GM23248 (cell line): ENCODE data around the gene OR4M1. TPM values are rescaled to one million over a fixed set of nuclear protein-coding genes. Genes with fewer than 3 reads are reported as not detected.
"Not testable (repeated sequence)": the region's sequence is repeated elsewhere in the genome, so short reads cannot be mapped to it uniquely, and the experiment has no call there.

Source experiments
- DNase-seq: peaks from one replicate; pipeline ENCODE4 v3.0.0-alpha.2; 2015
- H2AFZ ChIP-seq: fragments of 200-600 bp; sonication (generic); 2 replicates; pipeline ENCODE4 v1.6.1; 2016; ENCODE audit warnings: antibody characterized with exemption
- H3F3A ChIP-seq: fragments of 200-600 bp; sonication (generic); 2 replicates; pipeline ENCODE4 v1.6.1; 2016; ENCODE audit warnings: mild to moderate bottlenecking, antibody characterized with exemption, mixed run types; ENCODE audit not compliant: insufficient read depth
- H3K27ac ChIP-seq: fragments of 200-600 bp; sonication (generic); 2 replicates; pipeline ENCODE4 v1.5.1; 2016; ENCODE audit warnings: mild to moderate bottlenecking
- H3K27me3 ChIP-seq: fragments of 200-600 bp; sonication (generic); replicated peaks from 2 replicates; pipeline ENCODE4 v1.6.1; 2016; ENCODE audit warnings: mild to moderate bottlenecking; ENCODE audit not compliant: insufficient read depth
- H3K36me3 ChIP-seq: fragments of 200-600 bp; sonication (generic); 2 replicates; pipeline ENCODE4 v1.6.1; 2016; ENCODE audit warnings: low read depth, mild to moderate bottlenecking
- H3K4me1 ChIP-seq: fragments of 200-600 bp; sonication (generic); 2 replicates; pipeline ENCODE4 v1.6.1; 2016; ENCODE audit warnings: mild to moderate bottlenecking; ENCODE audit not compliant: insufficient read depth
- H3K4me2 ChIP-seq: fragments of 200-600 bp; sonication (generic); one replicate; pipeline ENCODE4 v1.6.1; 2016; ENCODE audit warnings: mild to moderate bottlenecking; ENCODE audit not compliant: unreplicated experiment
- H3K4me3 ChIP-seq: fragments of 200-600 bp; sonication (generic); 2 replicates; pipeline ENCODE4 v1.5.1; 2016; ENCODE audit warnings: mild to moderate bottlenecking
- H3K79me2 ChIP-seq: fragments of 200-600 bp; sonication (generic); 2 replicates; pipeline ENCODE4 v1.6.1; 2016; ENCODE audit warnings: mild to moderate bottlenecking; ENCODE audit not compliant: insufficient read depth
- H3K9ac ChIP-seq: fragments of 200-600 bp; sonication (generic); 2 replicates; pipeline ENCODE4 v1.6.1; 2016; ENCODE audit warnings: mild to moderate bottlenecking
- H3K9me2 ChIP-seq: fragments of 200-600 bp; sonication (generic); 2 replicates; pipeline ENCODE4 v1.6.1; 2016; ENCODE audit warnings: mixed run types, mild to moderate bottlenecking, moderate library complexity; ENCODE audit not compliant: insufficient read depth
- H3K9me3 ChIP-seq: fragments of 200-600 bp; sonication (generic); one replicate; pipeline ENCODE4 v1.6.1; 2017; ENCODE audit warnings: low read depth
- H4K20me1 ChIP-seq: fragments of 200-600 bp; sonication (generic); 2 replicates; pipeline ENCODE4 v1.6.0; 2016; ENCODE audit not compliant: insufficient read depth
- EZH2 ChIP-seq: fragments of 200-600 bp; sonication (generic); IDR thresholded peaks from 2 replicates; pipeline ENCODE4 v1.6.1; 2018; ENCODE audit warnings: antibody characterized with exemption, mild to moderate bottlenecking; ENCODE audit not compliant: insufficient read depth, poor library complexity, severe bottlenecking
- EZH2phosphoT487 ChIP-seq: fragments of 200-600 bp; sonication (generic); IDR thresholded peaks from 2 replicates; pipeline ENCODE4 v1.6.1; 2018; ENCODE audit warnings: antibody characterized with exemption, moderate library complexity, mild to moderate bottlenecking, low read depth; ENCODE audit not compliant: insufficient read depth
- WGBS, 2 experiments: methylation state at CpG; one replicate each; pipeline ENCODE4 v1.1.6; 2015 to 2017; ENCODE audit warnings: low lambda C conversion rate in 2 of 2, low coverage in 1 of 2; ENCODE audit errors: missing lambda C conversion rate in 2 of 2; 5-methylcytosine and 5-hydroxymethylcytosine counted together
- in situ Hi-C: fragments of 300-500 bp; cut with MboI; formaldehyde crosslinking; loops from 2 replicates; pipeline ENCODE4 v1.15.0; 2020
- polyA plus RNA-seq: library from polyadenylated mRNA; unstranded; fragments of >200 nt; fragmentation: Nextera tagmentation; extraction: Ambion mirVana; gene quantifications from 2 replicates; pipeline ENCODE4 v1.2.1, GENCODE V29; 2016
- total RNA-seq: library from RNA; depleted of rRNA; stranded (reverse); fragments of >200 nt; shearing (Covaris generic); gene quantifications from 2 replicates; pipeline ENCODE4 v1.2.3, GENCODE V29; 2014

Gene OR4M1
- total and polyA plus RNA-seq, 2 experiments from 2014 or later: not detected

- H3K36me3 ChIP-seq, H3K9me3 ChIP-seq, H3K27ac ChIP-seq, DNase-seq, H3K4me2 ChIP-seq, H3K4me1 ChIP-seq, H3K4me3 ChIP-seq, H3K9ac ChIP-seq, in situ Hi-C loops, H3F3A ChIP-seq, H3K9me2 ChIP-seq, H4K20me1 ChIP-seq, H3K27me3 ChIP-seq, H3K79me2 ChIP-seq, H2AFZ ChIP-seq: not testable (repeated sequence)
- 13 to 16% methylated on average over 7 of the region's 7 CpGs for WGBS, 2 experiments
Measured at GRCh38 chr14:19788150-19788549, 14.8 kb downstream of the OR4M1 start.

GRCh38 chr14:19796520-19797108, 23.3 kb downstream of the OR4M1 start:
- H3K9ac ChIP-seq, H3K4me2 ChIP-seq, H4K20me1 ChIP-seq, H3K27me3 ChIP-seq, H3K4me1 ChIP-seq, DNase-seq, H3K9me2 ChIP-seq, in situ Hi-C loops, H3K9me3 ChIP-seq, H2AFZ ChIP-seq, H3K27ac ChIP-seq, H3K79me2 ChIP-seq, H3K4me3 ChIP-seq, H3K36me3 ChIP-seq, H3F3A ChIP-seq: not testable (repeated sequence)
- WGBS, 2 experiments: 41% methylated on average over 10 of the region's 10 CpGs

- no peak for TF ChIP-seq EZH2phosphoT487
- no peak for TF ChIP-seq EZH2
- H3F3A ChIP-seq: no peaks in the 10 kb centered on the region
- H2AFZ ChIP-seq: no peak overlapping the region
- H3K79me2 ChIP-seq: no peaks in the 10 kb centered on the region
- no peaks in the 10 kb centered on the region for H3K4me1 ChIP-seq
- no peaks in the 10 kb centered on the region for H3K9me3 ChIP-seq
- no peak overlapping the region for H3K9ac ChIP-seq
- no peak overlapping the region for H3K4me3 ChIP-seq
- WGBS, 2 experiments: 33 to 38% methylated on average over 5 of the region's 5 CpGs
- DNase-seq: no peak
- in situ Hi-C loops: no loop called here
- H3K36me3 ChIP-seq: no peaks in the 10 kb centered on the region
- no peak overlapping the region for H3K4me2 ChIP-seq
- no peaks in the 10 kb centered on the region for H3K27me3 ChIP-seq
- no peaks in the 10 kb centered on the region for H3K9me2 ChIP-seq
- H3K27ac ChIP-seq: no peak overlapping the region
- no peaks in the 10 kb centered on the region for H4K20me1 ChIP-seq
Measured at GRCh38 chr14:19799880-19800279, 26.6 kb downstream of the OR4M1 start.

- Histone ChIP-seq H3K4me2 (no peak overlapping the region), H3K27me3 (no peaks in the 10 kb centered on the region), H3K79me2 (no peaks in the 10 kb centered on the region), H3K4me3 (no peak overlapping the region), H3F3A (no peaks in the 10 kb centered on the region), H4K20me1 (no peaks in the 10 kb centered on the region), H3K4me1 (no peaks in the 10 kb centered on the region), H2AFZ (no peak overlapping the region), H3K36me3 (no peaks in the 10 kb centered on the region), H3K9me3 (no peaks in the 10 kb centered on the region), H3K9me2 (no peaks in the 10 kb centered on the region), H3K27ac (no peak overlapping the region), H3K9ac (no peak overlapping the region)
- 41% methylated on average over 17 of the region's 17 CpGs for WGBS, 2 experiments
- TF ChIP-seq EZH2phosphoT487 (no peak), EZH2 (no peak)
- no peak for DNase-seq
- in situ Hi-C loops: no loop called here
Measured at GRCh38 chr14:19800282-19801117, 27.2 kb downstream of the OR4M1 start.

DNA sequence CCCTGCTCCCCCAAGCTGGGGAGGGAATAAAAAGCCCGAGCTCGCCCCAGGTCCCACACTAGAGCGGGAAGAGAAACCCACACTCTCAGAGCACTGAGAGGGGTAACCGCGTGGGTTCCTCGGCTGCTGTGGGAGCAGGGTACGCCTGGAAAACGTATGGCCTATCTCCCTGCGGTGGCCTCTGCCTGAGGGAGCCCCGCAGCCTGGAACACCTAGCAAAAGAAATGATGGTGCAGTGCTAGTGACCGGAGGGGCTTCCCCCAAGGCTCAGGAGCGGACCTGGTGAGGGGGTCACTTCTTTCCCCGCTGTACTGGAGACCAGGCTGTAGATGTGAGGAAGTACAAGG, 27.8 kb downstream of the OR4M1 start:
- H3K9me3 ChIP-seq: no peaks in the 10 kb centered on the region
- H3K4me3 ChIP-seq: no peak overlapping the region
- in situ Hi-C loops: no loop called here
- H3K27ac ChIP-seq: no peak overlapping the region
- H2AFZ ChIP-seq: no peak overlapping the region
- no peaks in the 10 kb centered on the region for H3K27me3 ChIP-seq
- no peaks in the 10 kb centered on the region for H3F3A ChIP-seq
- no peaks in the 10 kb centered on the region for H3K9me2 ChIP-seq
- H3K4me2 ChIP-seq: no peak overlapping the region
- H3K36me3 ChIP-seq: no peaks in the 10 kb centered on the region
- no peaks in the 10 kb centered on the region for H3K79me2 ChIP-seq
- DNase-seq: no peak
- 41 to 44% methylated on average over 13 of the region's 13 CpGs for WGBS, 2 experiments
- no peak overlapping the region for H3K9ac ChIP-seq
- no peaks in the 10 kb centered on the region for H3K4me1 ChIP-seq
- no peak for TF ChIP-seq EZH2phosphoT487
- no peak for TF ChIP-seq EZH2
- H4K20me1 ChIP-seq: no peaks in the 10 kb centered on the region

GRCh38 chr14:19803470-19803869, 30.2 kb downstream of the OR4M1 start, which contains the start of gene OR4N2:
TSS of gene OR4N2 (plus strand) at chr14:19803770. CDS start at chr14:19827449, 23,679 bp downstream.
- H3K36me3 ChIP-seq, in situ Hi-C loops, H3F3A ChIP-seq, H3K9me2 ChIP-seq, H3K9me3 ChIP-seq, H3K4me2 ChIP-seq, H3K79me2 ChIP-seq, DNase-seq, H3K9ac ChIP-seq, H3K4me3 ChIP-seq, H3K27me3 ChIP-seq, H4K20me1 ChIP-seq, H3K27ac ChIP-seq, H3K4me1 ChIP-seq, H2AFZ ChIP-seq: not testable (repeated sequence)
- WGBS, 2 experiments: 9 to 20% methylated on average over 1 of the region's 1 CpG
